GM21717 (cell line): Measurements from ENCODE around the gene SPINK5.

ENCODE experiments used
- ATAC-seq: cut with Tn5 transposase; IDR thresholded peaks from one replicate; pipeline ENCODE4 v1.9.1; 2021; ENCODE audit warnings: mild to moderate bottlenecking, moderate library complexity; ENCODE audit not compliant: unreplicated experiment

Gene SPINK5

GRCh38 chr5:148172377-148172776 lies 108.6 kb downstream of the SPINK5 start:
- no peak for ATAC-seq

- ATAC-seq, result no peak
Measured at GRCh38 chr5:148176480-148176879, 112.7 kb downstream of the SPINK5 start.

- ATAC-seq, result no peak
Measured at GRCh38 chr5:148177207-148177606, 113.4 kb downstream of the SPINK5 start.

- ATAC-seq, result peak; percentile 78
Measured at GRCh38 chr5:148179234-148179824, 115.5 kb downstream of the SPINK5 start.

GRCh38 chr5:148186248-148187003 lies 122.6 kb downstream of the SPINK5 start:
- ATAC-seq, result peak; percentile 93
